Stimulated activated CD8-positive, alpha-beta memory T cell treated with anti-CD3 and anti-CD28 coated beads, Interleukin-4, amount 100 ng/mL, for 4 hours (primary cell): ENCODE measurements around the gene FBLN2.
"Not testable (repeated sequence)": the region's sequence is repeated elsewhere in the genome, so short reads cannot be mapped to it uniquely, and the experiment has no call there.

Experiments
- DNase-seq, 2 donors: peaks; one replicate each; pipeline ENCODE4 v3.0.0-alpha.2; 2020; ENCODE audit warnings: low read depth in 2 of 2, low spot score in 1 of 2

The FBLN2 gene

DNA sequence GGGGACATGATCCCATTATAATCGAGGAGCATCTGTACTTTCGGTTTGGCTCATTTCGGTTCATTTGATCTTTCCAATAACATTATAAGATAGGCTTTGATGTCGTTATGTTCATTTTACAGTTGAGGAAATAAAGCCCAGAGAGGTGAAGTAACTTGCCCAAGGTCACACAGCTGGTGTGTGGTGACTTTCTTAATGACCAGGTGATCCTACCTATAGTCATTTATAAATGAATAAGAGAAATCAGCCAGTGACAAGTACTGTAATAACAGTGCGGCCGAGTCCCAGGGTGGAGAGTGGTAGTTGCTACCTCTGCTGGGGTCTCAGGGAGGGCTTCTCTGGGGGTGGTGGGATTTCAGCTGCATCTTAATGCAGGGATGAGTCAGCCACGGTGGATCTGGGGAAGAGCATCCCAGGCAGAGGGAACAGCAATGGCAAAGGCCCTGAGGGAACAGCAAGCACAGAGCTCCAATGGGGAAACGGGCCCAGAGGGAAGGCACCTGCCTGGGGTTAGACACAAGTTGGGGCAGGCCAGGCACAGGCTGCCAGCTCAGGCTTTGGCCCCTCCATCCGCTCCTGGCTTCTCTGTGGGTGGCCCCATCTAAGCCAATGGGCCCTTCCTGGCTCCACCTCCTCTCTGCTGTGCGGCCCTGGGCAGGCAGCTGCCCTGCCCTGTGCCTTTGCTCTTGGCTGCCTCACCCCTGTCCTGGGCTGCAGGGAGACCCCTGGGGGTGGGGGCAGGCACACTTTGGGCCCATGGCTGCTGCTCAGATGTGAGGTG lies 1.1 kb upstream of the FBLN2 start:
- DNase-seq, result no peak

DNA sequence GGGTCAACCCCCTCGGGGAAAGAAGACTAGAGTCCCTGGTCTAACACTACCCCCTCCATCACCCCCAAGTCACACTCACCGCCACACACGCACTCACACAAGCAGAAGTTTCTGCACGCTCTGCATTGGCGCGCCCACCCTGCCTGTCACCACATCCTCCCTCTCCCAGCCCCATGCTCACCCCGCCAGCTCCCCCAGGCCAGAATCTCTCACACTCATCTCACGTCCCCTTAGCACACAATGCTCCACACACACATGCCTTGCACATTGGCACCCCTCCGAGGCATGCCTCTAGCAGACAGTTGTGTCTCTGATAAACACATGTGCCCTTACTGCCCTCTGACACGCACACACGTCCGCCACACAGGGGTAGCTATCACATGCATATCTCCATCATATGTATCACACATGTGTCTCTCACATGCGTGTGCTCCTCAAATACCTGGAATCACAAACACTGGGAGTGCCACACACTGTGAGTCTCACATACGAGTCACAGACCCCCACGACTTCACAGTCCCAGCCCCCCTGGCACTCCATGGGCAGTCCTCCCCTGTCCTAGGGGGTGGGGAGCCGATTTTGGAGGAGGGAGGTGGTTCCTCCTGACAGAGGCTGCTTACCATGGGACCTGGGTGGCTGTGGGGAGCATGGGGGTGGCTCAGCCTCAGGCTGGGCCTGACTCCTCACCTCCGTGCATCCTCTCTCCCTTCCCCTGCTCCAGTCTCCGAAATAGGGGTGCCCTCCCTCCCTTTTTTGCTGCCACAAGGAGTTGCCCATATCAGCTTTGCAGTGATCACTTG lies 898 bp downstream of the FBLN2 start:
- no peak for DNase-seq

DNA sequence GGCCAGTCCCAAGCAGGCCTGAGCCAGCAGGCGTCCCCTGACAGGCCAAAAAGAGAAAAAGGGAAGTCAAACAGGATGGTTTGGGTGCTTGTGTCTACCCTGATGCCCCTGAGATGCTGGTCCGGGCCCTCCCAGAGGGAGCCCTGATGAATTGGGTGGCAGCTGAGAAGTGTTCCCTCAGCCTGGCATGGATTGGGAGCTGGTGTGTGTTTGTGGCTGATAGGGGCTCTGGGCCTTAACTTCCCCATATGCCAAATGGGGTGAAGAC lies 1.4 kb downstream of the FBLN2 start:
- no peak for DNase-seq

DNA sequence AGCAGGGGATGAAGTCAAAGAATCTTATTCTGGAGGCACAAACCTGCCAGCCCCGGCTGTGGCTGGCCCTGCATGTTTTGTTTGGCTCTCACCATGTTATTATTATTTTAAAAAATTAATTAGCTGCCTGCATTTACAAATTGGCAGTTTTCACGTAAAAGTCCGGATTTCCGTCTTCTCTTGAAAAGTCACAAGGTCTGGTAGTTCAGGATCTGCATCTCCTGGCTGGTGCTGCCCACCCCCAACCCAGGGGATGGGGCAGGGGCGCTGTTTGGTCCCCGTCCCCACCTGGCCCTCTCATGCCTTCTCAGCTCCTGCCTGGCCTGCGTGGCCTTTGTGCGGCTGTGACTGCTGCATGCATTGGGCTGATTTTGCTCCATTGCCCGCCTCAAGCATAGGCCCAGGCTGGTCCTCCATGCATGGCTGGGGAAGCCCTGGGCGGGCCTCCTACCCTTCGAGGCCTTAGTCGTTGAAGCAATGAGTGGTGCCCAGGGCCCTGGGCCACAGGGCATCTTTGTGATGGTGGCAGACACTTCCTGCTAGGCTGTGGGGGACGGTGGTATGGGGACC lies 2.0 kb downstream of the FBLN2 start:
- DNase-seq, result no peak

DNA sequence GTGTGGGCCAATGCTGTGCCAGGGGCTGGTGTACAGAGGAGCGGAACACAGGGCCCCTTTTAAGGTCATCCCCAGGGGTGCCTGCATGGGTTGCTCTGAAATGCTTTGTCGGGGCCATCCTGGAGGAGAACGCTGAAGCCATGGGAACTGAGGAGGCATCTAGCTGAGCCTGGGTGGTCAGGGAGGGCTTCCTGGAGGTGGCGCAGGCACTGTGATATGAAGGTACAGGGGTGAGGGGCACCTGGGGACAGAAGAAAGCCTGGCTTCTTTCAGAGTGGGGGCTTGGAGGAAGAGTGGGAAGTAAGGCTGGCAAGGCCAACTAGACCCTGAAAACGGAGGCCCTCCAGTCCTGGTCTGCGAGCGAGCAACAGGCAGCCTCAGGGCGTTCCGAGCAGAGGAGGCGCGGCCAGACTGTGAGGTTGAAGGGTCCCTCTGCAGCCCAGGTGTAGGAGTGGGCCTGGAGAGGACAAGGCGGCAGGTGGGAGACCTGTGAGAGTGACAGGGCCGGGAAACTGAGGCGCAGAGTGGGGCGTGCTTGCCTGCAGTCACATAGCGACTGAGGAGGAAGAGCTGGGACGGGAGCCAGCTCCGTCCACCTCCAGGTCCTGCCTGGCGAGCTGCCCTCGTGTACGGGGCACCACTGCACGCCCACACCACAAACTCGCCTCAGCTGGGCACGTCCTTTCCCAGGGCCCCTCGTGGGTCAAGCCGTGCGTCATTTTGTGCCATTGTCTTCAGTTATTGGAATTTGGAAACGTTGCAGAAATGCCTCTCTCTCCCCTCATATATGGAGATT lies 4.1 kb downstream of the FBLN2 start:
- no peak for DNase-seq

DNA sequence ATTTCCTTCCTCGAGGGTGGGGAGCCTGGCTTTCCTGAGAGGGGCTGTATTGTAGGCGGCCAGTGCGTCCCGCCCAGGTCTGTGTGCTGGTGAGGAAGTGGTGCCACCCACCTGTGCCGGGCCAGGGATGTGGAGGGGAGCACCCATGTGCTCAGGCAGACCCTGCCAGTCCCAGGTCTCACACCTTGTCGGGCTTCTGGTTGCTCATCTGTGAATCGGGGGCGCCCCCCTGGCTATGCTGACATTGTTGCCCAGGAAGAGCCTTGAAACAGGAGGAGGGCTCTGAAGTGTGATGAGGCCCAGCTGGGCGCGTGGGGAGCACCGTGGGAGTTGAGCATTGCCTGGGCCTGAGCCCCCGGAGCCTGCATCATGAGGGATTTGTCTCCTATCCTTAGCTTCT lies 4.8 kb downstream of the FBLN2 start:
- no peak for DNase-seq

DNA sequence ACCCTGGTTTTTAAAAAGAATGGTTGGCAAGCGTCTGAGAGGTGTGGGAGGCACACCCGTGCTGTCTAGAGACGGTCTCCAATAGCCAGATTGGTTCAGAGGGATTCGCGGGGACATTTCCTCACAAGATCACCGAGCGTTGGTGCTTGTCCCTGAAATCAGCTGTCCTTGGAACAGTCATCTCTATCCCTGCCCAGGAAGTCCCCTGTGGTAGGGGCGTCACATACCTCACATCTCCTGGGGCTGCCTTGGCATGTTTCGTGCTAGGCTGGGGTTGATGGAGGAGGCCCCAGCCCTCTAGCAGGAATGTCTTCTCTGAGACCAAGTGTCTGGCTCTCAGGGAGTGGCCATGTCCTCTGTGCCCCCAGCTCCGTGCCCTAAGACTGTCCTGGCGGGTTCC lies 6.8 kb downstream of the FBLN2 start:
- no peak for DNase-seq

DNA sequence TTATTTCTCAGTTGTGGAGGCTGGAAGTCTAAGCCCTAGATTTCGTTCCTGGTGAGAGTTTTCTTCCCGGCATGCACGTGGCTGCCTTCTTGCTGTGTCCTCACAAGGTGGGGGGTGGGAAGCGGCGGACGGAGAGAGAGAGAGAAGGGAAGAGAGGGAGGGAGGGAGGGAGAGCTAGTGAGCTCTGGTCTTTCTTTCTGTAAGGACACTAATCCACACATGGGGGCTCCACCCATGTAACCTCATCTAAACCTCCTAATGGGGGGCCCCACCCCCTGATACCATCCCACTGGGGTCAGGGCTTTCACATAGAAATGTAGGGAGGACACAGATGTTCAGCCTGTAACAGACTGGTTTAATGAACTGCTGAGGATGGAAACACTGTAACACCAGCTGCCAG lies 7.3 kb downstream of the FBLN2 start:
- no peak for DNase-seq

DNA sequence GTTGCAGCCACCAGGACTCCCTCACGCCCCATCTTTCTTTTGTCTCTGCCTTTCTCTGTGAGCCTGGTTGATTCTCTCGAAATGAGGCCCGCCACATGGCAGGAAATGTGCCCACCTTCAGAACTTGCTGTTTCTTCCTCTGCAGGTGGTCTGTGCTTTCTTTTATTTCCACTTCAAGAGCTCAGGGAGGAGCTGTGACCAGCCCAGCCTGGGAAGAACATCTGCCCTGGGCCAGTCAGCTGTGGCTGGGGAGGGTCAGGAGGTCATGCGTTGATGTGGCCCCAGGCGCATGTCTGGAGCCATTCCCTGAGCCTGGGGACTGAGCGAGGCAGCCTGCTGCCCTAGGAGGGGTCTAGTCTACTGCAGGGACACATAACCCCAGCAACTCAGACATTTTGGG lies 8.0 kb downstream of the FBLN2 start:
- DNase-seq, result no peak

DNA sequence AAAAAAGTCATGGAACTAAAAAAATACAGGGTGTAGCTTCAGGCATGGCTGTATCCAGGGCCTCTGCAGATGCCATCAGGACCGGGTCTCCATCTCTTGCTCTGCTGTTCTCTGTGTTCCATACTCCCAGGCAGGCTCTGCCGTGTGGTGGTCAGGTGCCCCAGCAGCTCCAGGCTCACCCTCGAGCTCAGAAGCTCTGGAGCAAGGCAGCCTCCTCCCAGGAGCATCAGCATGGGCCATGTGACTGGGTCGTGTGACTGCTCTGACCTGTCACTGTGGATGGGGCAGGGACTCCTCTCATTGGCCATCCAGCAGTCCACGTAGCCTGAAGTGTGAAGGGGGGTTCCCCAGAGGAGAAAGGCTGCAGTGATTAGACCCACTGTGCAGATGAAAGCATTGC lies 8.5 kb downstream of the FBLN2 start:
- no peak for DNase-seq

DNA sequence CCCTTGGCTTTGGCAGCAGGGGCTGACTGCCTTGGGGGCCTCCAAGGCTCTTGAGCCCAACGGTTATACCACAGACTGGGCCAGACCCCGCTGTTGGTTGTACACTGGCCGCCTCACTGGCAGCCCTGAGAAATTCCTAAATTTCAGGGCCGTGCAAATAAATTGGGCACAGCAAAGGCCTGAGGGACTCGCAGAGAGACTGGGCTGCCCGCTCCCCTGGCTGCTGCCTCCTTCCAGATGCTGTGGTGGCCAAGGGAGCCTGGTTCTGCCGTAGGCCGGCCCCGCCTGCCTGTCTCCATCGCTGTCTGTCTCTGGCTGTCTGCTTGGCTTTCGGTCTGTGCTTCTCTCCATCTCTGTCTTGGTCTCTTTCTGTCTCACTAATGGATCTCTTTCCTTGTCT lies 9.0 kb downstream of the FBLN2 start:
- DNase-seq, result no peak

DNA sequence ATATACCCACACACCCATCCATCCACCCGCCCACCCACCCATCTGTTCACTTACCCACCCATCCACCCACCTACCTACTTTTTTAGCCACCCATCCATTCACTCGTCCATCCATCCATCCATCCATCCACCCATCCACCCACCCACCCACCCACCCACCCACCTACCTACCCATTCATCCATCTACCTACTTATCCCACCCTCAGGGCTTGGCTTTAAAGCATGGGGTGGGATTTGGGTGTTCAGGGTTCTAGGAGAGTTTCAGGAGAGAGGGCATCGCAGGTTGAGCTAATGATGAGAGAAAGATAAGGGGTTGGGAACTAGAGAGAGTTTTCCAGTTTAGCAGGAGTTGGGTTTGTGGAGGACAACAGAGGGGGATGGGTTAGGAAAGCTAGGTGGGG lies 9.7 kb downstream of the FBLN2 start:
- DNase-seq, result no peak

DNA sequence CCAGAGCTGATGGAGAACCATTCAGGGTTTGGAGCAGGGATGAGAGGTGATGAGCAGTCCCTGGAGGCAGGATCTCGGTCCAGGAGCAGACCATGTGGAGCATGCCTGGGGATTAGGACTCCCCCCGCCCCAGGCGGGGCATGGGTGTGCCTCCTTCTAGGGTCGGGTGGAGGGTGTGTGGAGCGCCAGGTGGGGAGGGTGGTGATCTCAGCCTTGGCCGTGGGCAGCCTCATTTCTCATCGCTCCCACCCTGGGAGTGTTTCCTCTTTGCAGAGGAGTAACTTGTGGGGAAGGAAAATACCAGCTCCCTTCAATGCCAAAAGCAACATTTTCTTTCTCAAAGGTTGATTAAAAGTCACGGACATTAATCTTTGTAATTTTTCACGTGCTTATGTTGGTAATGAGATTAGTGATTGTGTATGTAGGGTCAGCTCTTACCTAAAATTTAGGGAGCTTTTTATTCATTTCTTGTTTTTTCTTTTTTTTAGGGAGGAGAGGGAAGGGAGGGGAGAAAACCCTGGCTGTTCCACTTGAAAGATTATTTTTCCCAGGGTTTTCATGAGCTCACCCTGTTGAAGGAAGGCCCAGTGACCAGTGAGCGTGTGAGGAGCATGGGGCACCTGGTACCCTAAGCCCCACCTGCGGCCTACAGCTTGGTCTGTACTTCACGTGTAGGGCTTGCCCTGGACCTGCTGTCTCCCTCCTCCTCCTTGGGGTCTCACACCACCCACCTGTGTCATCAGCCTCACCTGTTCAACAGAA lies 11.0 kb downstream of the FBLN2 start:
- no peak for DNase-seq

DNA sequence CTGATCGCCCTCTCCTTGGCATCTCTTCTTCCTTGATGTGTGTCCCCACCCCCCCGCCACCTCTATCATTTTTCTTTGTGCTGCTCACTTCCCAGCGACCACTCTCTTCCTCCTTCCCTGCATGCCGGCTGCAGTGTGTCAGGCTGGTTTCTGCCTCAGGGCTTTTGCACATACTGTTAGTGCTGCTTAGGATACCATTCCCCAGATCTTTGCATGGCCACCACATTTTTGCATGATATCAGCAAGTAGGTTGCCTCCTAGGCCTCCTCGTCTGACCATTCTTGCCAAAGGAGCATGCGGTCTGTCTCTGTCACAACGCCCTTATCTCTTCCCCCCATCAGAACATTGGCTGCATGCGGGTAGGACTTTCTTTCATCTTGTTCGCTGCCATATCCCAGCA lies 12.5 kb downstream of the FBLN2 start:
- DNase-seq, result no peak

DNA sequence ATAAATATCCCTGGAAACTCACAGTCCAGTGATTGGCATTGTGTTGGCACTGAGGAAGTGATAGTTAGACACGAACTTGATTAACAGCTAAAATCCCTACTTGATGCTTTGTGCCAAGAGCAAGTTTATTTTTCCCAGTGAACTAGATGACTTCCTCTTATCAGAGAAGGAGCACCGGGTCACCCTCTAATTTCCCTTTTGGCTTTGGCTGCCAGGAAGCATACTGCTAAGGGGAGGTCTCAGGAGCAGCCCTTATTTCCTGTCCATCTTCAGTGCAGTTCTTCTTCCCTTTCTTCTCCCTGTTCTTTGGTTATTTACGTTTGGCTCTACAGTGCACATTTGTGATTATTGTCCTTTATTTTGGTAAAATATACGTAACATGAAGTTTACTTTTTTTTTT lies 13.0 kb downstream of the FBLN2 start:
- no peak for DNase-seq

DNA sequence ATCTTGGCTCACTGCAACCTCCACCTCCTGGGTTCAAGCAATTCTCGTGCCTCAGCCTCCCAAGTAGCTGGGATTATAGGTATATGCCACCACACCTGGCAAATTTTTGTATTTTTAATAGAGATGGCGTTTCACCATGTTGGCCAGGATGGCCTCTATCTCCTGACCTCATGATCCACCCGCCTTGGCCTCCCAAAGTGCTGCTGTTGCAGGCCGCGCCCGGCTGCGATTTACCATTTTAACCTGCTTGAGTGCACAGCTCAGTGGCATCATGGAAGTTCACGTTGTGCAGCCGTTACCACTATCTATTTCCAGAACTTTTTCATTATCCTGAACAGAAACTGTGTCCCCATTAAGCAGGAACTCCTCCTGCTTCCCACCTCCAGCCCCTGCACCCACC lies 13.5 kb downstream of the FBLN2 start:
- DNase-seq, result not testable (repeated sequence)

DNA sequence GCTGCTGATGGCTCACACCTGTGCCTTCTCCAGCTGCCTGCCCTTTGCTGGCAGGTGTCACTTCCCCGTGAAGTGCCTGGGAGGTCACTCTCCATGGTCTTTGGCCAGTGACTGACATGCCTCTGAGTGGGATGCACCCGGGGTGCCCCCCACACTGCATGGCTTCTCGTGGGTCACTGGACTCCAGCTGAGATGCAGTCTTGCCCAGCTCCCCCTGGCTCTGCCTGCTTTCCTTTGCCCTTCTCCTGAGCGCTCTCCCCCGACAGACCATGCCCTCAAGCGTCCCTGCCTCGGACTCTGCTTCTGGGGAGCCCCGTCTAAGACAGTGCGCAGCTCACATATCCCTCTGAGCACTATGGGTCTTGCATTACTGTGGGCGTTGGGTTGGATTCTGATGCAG lies 14.4 kb downstream of the FBLN2 start:
- DNase-seq, result no peak

DNA sequence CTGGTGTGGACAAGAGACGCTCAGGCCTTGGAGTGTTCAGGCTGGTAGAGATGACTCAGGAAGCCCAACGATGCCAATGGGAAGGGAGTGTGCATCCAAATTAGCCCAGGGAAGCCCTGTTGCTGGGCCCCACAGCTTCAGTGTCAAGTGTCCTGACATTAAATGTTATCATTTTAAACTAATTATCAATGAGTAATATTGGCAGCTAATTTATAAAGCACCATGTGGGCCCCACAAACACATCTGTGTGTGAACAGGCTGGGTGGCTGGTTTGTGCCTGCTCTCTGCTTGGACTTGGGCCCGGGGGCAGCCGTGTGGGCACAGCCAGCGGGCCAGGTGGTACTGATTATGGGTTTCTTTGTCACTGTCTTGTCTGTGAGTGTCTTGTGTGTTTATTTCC lies 15.0 kb downstream of the FBLN2 start:
- no peak for DNase-seq

DNA sequence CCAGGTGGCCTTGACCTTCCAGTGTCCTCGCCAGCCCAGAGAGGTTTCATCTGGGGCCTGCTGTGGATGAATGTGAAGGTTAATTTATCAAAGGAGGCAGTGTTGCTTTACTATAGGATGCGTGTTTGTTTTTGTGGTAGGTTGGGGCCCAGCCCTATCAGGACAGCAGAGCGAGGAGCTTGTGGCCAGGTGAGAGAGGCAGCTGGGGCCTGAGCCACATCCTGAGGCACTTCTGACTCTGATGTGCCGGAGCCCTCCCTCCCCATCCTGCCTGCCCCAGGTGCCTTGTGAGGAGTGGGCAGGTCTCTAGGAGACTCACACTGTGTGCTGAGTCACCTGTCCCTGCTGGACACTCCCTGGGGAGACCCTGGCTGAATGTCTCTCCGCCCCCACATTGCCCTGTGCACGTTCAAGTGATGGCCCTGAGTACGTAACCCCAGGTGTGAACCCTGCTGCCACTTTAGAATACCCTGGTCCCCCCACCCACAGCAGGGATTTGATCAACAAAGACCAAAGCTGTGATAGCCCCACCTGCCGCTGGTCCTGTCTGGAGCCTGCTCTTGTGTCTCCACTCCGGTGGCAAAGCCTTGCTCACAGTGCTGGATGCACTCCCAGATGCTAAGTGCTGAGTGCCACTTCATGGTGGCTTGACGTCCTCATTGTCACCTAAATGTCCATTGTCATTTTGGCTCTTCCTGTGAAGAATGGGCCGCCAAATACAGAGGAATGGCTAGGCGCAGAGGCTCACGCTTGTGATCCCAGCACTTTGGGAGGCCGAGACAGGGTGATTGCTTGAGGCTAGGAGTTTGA lies 16.0 kb downstream of the FBLN2 start:
- DNase-seq, result no peak
